GM18511 (cell line): Measurements from ENCODE around the gene FBXO21.
A peak's percentile ranks its signal among the peaks of the same experiment; 100 is the strongest.
"Not testable (repeated sequence)": the region's sequence is repeated elsewhere in the genome, so short reads cannot be mapped to it uniquely, and the experiment has no call there.

Experiments used
- ATAC-seq: cut with Tn5 transposase; IDR thresholded peaks from one replicate; pipeline ENCODE4 v1.9.1; 2021; ENCODE audit warnings: mild to moderate bottlenecking, moderate library complexity; ENCODE audit not compliant: unreplicated experiment

The FBXO21 gene

GRCh38 chr12:117109943-117110635 is 80.2 kb downstream of the FBXO21 start:
- ATAC-seq, result no peak

- no peak for ATAC-seq
These were observed 84.4 kb downstream of the FBXO21 start for GRCh38 chr12:117105902-117106301.

DNA sequence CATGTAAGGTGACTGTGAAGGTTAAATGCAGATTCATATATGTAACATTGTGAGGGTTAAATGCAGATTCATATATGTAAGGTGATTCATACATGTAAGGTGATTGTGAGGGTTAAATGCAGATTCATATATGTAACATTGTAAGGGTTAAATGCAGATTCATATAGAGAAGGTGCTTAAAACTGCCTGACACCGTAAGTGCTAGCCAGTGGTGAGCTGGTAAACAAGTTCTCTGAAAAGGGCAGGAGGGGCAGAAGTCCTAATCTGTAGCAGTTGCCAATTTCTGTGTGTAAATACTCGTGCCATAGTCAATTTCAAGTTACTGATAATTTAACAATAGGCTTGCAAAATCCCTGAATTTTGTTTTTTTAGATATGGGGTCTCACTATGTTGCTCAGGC is 86.3 kb downstream of the FBXO21 start:
- ATAC-seq, result not testable (repeated sequence)

GRCh38 chr12:117102800-117103181 is 87.5 kb downstream of the FBXO21 start:
- ATAC-seq, result no peak

DNA sequence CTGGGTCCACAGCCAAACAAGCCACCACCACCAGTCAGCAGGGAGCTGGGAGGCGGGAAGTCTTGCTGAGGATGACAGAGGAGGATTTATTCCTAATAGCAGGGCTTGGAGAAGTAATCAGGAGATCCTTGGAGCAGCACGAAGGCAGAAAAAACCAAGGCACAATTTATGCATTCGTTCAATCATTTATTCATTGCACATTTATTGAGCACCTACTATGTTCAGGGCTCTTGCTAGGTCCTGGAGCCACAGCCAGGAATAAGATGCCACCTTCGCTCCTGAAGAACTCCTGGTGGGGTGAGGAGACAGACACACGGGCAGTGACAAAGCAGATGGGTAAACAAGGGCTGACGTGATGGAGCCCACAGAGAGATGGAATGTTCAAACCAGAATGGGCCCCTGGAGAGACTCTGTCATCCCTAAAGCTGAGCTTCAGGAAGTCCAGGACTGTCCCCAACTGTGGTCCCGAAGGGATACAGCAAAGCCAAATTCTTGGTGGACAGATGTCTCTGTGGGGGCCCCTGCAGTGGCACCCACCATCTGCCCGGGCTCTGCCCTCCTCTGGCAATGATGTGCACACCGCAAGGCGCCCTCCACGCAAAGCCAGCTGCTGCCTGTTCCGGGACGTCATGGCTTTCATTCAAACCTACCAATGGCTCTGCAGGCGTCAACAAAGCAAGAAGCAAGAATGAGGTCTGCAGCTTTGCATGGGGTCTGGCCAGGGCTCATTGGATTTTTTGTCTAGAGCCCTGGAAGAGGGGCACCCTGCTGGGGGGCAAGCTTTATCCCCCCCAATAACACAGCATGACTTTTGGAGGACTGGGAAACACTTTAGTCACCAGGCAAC is 88.1 kb downstream of the FBXO21 start:
- no peak for ATAC-seq

DNA sequence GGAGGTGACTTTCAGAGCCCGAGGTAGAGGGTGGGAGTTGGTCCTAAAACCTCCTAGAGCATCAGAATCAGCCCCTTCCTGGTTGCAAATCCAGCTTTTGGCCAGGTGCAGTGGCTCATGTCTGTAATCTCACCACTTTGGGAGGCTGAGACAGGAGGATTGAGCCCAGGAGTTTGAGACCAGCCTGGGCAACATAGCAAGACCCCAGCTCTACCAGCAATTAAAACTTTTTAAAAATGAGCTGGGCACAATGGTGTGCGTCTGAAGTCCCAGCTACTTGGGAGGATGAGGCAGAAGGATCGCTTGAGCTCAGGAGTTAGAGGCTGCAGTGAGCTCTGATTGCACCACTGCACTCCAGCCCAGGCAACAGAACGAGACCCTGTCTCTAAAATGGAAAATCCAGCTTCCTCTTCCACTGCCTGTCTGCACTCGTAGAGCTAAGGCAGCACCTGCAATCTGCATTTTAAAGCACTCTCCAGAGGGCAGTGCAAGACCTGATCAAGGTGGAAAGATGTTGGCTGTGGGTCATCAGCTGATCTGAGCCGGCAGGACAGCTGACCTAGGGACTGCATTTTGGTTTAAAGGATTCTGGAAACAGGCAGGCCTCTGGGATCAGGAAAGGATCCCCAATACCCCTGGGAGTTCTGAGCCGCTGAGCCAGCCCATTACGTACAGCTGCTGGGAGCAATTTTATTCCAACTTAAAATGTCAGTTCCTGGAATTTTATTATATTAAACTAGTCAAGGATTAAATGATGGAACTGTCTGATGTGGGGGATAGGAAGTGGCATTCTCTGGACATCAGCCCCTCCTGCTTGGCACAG is 89.2 kb downstream of the FBXO21 start:
- no peak for ATAC-seq

DNA sequence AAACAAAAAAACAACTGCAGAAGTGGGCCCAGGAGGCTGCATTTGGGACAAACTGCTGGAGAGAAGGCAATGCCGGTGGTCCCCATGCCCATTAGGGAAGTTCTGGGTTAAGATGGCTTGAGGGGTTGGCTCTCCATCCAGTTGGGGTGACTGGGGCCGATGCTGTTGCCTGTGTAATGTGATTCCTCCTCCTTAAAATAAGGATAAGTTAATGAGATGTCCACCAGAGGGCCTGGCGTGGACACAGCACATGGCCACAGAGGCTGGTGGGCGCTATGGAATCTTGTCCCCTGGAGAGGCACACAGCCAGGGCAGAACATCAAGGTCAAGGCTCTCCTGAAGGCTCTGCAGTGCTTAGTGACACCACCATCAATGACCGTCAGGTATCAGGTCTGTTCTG is 90.0 kb downstream of the FBXO21 start:
- ATAC-seq, result no peak

DNA sequence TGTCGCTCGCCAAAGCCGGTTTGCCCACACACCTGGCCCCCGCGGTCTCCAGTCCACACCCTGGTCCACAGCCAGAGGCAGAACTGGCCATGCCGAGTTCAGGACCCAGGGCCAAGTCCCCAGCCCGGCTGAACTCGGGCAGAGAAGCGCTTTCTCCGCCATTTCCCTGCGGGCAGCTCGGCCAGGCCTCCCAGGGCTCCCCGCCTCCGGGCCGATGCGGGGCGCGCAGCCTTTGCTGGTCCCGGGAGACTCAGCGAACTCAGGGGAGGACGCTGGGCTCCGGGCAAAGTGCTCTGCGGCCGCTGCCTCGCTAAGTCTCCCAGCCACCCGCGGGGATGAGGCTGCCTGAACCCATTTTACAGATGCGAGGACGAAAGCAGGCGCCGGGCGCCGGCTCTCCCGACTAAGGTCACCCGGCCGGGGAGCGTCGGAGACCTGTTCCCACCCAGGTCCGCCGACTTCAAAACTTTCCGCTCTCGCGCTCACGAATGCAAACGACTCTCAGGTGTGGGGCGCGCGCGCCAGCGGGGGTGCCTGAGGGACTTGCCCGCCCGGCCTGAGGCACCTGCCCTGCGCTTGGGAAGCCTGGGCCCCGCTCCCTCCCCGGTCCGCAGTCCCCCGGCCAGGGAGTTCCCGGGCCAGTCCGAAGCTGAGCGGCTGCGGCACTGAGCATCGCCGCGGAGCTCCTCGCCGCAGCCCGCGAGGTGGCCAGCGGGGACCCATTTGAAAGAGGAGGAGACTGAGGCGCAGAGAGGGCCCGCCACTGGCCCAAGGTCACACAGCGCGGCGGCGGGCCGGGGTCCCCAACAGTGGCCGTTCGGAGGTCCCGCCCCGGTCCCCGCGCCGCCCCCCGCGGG is 91.7 kb downstream of the FBXO21 start:
- peak; percentile 51 for ATAC-seq

- peak; percentile 10 for ATAC-seq
These were observed 92.3 kb downstream of the FBXO21 start for GRCh38 chr12:117098024-117098360.

- ATAC-seq, result no peak
These were observed 93.1 kb downstream of the FBXO21 start for GRCh38 chr12:117097159-117097558.

DNA sequence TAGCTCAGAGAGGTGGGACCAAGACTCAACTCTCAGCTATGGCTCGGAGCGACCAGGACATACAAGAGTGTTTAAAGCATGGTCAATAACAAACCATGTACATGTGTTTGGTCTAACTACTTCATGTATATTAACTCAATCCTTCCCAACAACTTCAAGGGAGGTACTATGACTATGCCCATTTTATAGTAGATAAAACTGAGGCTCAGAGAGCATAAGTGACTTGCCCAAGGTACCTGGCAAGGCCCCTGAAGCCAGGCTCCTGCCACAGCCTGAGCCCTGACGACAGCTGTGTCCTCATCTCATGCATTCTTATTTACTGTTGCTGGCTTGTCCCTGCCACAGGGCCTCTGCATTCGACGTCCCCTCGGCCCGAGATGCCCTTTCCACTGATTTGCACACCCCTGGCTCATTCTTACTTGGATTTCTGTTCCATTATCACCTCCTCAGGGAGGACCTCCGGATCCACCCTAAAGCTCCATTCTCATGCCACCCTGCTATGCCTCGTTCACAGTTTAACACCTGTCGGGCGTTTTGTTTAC is 93.7 kb downstream of the FBXO21 start:
- ATAC-seq, result no peak

DNA sequence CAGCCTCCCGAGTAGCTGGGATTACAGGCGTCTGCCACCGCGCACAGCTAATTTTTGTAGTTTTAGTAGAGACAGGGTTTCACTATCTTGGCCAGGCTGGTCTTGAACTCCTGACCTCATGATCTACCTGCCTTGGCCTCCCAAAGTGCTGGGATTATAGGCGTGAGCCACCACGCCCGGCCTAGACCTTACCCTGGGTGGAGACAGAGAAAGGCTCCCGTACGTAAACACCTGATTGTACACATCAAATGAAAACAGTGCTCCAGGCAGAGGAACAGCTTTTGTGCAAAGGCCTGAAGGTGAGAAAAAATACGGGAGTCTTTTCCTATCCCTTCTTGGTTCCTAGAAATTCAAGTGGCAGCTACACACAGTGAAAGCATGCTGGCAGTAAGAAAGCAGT is 95.1 kb downstream of the FBXO21 start:
- ATAC-seq, result not testable (repeated sequence)

- ATAC-seq, result no peak
These were observed 96.2 kb downstream of the FBXO21 start for GRCh38 chr12:117093918-117094630.

GRCh38 chr12:117093431-117093830 is 96.8 kb downstream of the FBXO21 start:
- ATAC-seq, result no peak

DNA sequence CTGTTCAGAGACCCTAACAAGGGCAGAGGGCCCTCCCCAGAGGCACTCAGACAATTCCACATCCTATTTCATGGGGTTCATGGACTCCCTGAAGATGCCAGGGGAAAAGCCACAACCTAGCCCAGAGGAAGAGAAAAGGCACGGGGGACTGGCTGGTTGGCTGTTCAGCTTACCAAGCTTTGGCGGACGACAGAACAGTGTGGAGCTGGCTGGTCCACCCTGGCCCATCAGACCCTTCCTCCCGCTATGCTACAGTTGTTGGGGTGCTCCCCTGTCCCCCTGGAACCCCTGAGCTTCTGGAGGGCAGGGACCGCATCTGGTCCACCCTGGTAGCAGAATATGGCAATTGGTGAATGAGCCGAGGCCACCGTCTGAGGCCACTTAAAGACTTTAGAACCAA is 97.4 kb downstream of the FBXO21 start:
- ATAC-seq, result no peak

GRCh38 chr12:117092511-117092780 is 97.8 kb downstream of the FBXO21 start:
- no peak for ATAC-seq
